Measurements from ENCODE around the gene NUP210. TPM values are rescaled to one million over a fixed set of nuclear protein-coding genes. Genes with fewer than 3 reads are reported as not detected.

Gene NUP210
- total RNA-seq, 2 donors from 2014 or later = 116 to 147 TPM

GRCh38 chr3:13417166-13417947, 2.8 kb downstream of the NUP210 start:
- H3K36me3 Mint-ChIP-seq = peaks cover 17 to 21% of the 10 kb centered on the region in 2 donors
- DNase-seq (ENCODE audit: low spot score in 2 of 2) = no peak
- H3K9me3 Mint-ChIP-seq = no peaks in the 10 kb centered on the region
- ATAC-seq = no peak
- H3K27ac Mint-ChIP-seq = peak overlapping the region; percentile 86 to 95

DNA sequence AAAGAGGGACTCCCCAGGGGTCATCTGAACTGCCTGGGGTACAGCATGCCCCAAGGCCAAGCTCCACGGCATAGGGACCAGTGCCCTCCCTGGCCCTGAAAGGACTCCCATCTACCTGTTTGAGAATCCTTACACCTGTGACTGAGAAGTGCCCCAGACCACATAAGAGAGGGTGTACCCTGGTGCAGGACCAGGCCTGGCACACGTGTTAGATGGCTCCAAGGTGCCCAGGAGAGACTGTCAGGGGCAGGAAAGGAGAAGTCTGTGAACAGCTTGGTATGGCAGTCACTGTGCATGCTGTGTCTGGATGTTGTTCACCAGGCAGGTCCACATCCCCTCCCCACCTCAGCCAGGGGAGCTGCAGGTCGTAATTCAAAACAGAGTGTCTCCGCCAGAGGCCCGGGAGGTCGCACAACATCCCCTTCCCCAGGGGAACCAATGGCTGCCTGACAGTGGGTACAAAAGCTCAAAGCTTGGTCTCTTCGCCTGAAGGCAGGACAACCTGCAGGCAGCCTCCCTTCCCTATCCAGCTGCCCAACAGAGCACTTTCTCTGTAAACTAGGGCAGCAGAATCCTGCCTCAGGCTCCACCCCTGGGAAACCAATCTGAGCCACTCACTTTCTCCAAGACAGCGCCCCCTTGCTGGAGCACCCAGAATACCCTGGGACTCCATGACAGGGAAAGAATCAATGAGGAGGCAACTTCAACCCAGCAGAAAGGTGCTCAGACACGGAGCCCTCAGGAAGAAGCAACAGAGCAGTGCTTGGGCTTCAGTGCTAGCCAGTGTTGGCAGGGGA, 3.9 kb downstream of the NUP210 start:
- H3K27ac Mint-ChIP-seq = peak overlapping the region; percentile 89 to 94
- DNase-seq (ENCODE audit: low spot score in 2 of 2) = peak in 1 of 2 donors; percentile 14
- peaks cover 17 to 21% of the 10 kb centered on the region in 2 donors for H3K36me3 Mint-ChIP-seq
- H3K9me3 Mint-ChIP-seq = no peaks in the 10 kb centered on the region
- no peak for ATAC-seq

DNA sequence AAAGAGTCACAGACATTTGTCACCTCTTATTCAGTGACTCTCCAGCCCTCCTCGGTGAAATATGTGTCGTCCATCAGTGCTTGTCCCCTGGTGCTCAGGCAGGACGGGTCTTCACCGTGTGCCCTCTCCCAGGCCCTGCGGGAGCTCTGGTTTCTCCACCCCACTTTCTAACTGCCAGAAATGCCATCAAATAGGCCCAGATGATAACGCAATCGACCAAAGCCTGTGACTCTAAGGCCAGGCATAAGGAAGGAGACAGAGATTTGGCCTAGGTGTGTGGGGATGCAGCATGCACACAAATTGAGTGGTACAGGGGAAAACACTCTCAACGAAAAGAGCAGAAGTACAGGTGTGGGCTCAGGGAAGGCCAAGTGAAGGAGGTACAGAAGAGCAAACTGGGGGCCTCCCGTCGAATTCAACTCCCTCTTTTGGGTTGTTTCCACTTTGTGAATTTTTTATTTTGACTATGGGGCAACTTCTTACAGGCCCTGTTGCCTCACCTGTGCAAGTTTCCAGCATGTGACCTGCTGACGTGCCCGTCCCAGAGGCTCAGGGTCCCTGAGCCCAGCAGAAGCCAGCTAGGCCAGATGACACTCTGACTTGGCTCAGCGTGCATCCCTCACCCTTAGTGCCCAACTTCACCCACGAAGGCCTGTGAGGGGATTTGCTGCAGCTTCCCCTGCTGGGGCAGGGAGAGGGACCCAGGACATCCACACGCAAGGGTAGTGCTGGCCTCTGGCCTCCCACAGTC, 4.7 kb downstream of the NUP210 start:
- DNase-seq (ENCODE audit: low spot score in 2 of 2) (no peak), ATAC-seq (no peak)
- no peaks in the 10 kb centered on the region for H3K9me3 Mint-ChIP-seq
- peaks cover 17 to 21% of the 10 kb centered on the region in 2 donors for H3K36me3 Mint-ChIP-seq
- peak overlapping the region; percentile 86 to 89 for H3K27ac Mint-ChIP-seq

GRCh38 chr3:13414040-13414729, 5.9 kb downstream of the NUP210 start:
- ATAC-seq = peak; percentile 85 to 90
- peak overlapping the region; percentile 89 to 95 for H3K27ac Mint-ChIP-seq
- peaks cover 15 to 23% of the 10 kb centered on the region in 2 donors for H3K36me3 Mint-ChIP-seq
- H3K9me3 Mint-ChIP-seq = no peaks in the 10 kb centered on the region
- peak; percentile 44 to 79 for DNase-seq (ENCODE audit: low spot score in 2 of 2)

DNA sequence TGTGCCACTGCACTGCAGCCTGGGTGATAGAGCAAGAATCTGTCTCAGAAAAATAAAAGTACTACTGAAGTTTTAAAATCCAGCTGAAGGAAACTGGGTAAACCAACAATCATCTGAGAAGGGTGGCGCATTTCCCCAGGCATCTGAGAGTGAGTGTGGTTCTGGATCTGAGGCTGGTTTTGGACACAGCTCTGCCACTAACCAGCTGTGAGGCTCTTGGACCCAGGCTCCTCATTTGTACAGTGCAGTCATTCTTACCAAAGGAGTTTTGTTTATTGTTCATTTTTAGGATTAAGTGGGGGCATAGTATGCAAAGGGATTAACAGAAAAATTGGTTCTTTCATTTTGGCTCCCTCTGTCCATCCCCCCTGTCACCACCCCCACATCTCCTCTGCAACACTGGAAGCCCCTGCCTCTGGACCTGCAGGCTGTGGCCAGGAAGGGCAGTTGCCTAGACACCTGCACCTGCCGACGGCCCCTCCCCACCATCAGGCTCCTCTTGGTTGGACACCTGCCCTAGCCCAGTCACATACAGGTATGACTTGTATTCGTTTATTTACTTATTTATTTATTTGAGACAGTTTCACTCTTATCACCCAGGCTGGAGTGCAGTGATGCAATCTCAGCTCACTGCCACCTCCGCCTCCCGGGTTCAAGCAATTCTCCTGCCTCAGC, 8.8 kb downstream of the NUP210 start:
- peak overlapping the region in 1 of 2 donors; percentile 85 for H3K27ac Mint-ChIP-seq

DNA sequence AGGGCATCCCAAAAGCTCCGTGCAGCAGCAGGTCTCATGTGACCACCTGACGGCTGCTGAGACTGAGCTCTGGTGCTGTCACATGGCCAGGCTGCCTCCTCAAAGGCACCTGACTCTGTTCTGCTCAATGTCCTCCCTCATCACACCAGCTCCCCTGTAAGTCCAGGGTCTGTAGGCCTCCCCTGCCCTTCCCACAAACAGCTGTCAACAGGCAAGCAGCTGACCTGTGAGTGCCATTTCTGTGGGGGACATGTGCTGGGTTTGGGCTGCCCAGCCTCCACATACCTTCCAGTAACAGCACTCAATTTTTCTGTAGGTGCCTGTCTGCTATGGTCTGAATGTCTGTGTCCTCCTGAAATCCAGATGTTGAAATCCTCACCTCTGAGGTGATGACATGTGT, 11.2 kb downstream of the NUP210 start:
- peak overlapping the region in 1 of 2 donors; percentile 77 for H3K27ac Mint-ChIP-seq
- peaks cover 0 to 26% of the 10 kb centered on the region in 2 donors for H3K36me3 Mint-ChIP-seq
- DNase-seq (ENCODE audit: low spot score in 2 of 2) = no peak
- peaks cover 0 to 8% of the 10 kb centered on the region in 2 donors for H3K9me3 Mint-ChIP-seq
- ATAC-seq = no peak

More for the DNA sequence above, 8.8 kb downstream of the NUP210 start:
- Mint-ChIP-seq H3K36me3 (peaks cover 0 to 23% of the 10 kb centered on the region in 2 donors), H3K9me3 (peaks cover 0 to 8% of the 10 kb centered on the region in 2 donors)
- ATAC-seq (no peak), DNase-seq (ENCODE audit: low spot score in 2 of 2) (no peak)

DNA sequence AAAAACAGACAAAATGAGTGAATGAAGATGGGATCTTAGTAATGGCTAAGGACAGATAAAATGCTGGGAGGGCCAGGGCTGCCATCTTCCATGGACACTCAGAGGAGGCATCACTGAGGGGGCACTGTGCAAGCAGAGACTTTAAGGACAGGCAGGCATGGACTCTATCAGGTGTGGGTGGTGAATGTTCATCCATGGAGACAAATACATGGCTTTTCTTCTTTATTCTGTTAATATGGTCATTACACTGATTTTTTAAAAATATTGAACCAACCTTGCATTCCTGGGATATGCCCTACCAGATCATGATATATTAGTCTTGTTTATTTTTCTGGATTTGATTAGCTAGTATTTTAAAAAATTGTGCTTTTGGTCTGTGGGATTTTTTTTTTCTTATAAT, 12.2 kb downstream of the NUP210 start:
- DNase-seq (ENCODE audit: low spot score in 2 of 2) (no peak), ATAC-seq (no peak)
- Mint-ChIP-seq H3K9me3 (peaks cover 0 to 8% of the 10 kb centered on the region in 2 donors), H3K27ac (peak overlapping the region in 1 of 2 donors; percentile 50), H3K36me3 (peaks cover 0 to 26% of the 10 kb centered on the region in 2 donors)

- H3K36me3 Mint-ChIP-seq = peaks cover 0 to 26% of the 10 kb centered on the region in 2 donors
- peak overlapping the region in 1 of 2 donors; percentile 50 for H3K27ac Mint-ChIP-seq
- no peak for ATAC-seq
- DNase-seq (ENCODE audit: low spot score in 2 of 2) = no peak
- H3K9me3 Mint-ChIP-seq = peaks cover 0 to 8% of the 10 kb centered on the region in 2 donors
Observed at GRCh38 chr3:13407475-13407874, 12.6 kb downstream of the NUP210 start.

DNA sequence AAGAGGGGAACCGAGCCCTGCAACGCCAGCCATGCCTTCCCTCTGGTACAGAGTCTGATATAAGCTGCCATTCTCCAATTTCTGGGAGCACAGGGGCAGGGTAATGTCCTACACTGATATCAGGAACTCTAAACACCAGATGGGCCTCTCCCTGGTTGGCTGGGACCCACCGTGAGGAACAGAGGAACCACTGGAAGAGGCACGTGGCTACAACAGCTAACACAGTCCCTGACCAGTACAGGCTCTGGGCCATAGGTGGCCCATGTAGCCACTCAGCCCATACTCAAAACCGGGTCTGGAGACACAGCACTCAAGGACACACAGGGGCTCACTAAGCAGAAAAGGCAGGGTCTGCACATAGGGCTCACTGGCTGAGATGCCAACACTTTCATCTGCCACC, 13.9 kb downstream of the NUP210 start:
- ATAC-seq (no peak), DNase-seq (ENCODE audit: low spot score in 2 of 2) (no peak)
- peaks cover 0 to 8% of the 10 kb centered on the region in 2 donors for H3K9me3 Mint-ChIP-seq
- no peak overlapping the region for H3K27ac Mint-ChIP-seq
- peaks cover 0 to 26% of the 10 kb centered on the region in 2 donors for H3K36me3 Mint-ChIP-seq

DNA sequence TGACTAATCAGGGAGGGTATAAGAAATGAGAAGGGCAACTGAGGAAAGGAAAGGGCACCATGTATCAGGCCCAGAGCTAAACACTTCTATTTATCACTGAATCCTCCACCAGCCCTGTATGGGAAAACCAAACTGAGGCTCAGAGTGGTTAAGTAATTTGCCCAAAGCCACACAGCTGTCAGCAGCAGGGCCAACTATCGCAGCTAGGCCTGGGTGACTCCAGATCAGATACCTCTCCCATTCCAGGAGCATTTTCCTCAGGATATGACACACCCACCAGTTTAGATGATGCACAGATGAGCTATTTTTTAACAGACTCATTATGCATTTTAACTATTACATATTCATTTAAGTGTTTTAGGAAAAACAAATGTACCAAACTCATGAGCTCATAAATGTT, 14.5 kb downstream of the NUP210 start:
- H3K9me3 Mint-ChIP-seq = peaks cover 0 to 8% of the 10 kb centered on the region in 2 donors
- H3K27ac Mint-ChIP-seq = no peak overlapping the region
- ATAC-seq (no peak), DNase-seq (ENCODE audit: low spot score in 2 of 2) (no peak)
- peaks cover 0 to 26% of the 10 kb centered on the region in 2 donors for H3K36me3 Mint-ChIP-seq

DNA sequence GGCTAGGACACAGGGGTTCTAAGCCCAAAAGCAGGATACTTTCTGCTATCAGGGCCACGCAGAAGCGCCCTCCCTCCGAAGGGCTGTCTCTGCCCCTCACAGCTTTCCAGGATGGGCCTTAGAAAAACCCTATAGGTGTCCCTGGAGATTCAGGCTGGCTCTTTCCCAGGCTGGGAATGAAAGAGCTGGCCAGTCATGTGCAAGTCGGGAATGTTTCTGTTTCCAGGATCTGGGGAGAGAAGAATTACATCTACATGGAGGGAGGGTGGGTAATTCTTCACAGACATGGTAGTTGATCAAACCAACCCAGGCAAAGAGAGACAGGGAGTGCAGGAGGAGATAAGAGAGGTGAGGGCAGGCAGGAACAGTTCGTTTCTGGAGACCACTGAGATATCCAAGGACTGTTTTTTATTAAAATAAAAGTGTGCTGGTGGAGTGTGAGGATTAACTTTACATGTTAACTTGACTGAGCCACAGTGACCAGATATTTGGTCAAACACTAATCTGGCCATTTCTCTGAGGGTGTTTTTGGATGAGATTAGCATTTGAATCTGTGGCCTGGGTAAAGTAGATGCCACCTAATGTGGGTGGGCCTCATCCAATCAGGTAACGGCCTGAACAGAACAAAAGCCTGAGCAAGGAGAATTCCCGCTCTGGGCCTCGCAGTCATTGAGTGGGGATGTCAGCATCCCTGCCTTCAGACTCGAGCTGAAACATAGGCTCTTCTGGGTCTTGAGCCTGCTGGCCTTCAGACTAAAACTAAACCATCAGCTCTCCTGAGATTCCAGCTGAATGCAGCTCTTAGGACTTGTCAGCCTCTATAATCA, 15.3 kb downstream of the NUP210 start:
- H3K36me3 Mint-ChIP-seq = peaks cover 0 to 26% of the 10 kb centered on the region in 2 donors
- DNase-seq (ENCODE audit: low spot score in 2 of 2) (no peak), ATAC-seq (no peak)
- H3K9me3 Mint-ChIP-seq = peaks cover 0 to 8% of the 10 kb centered on the region in 2 donors
- peak overlapping the region in 1 of 2 donors; percentile 3 for H3K27ac Mint-ChIP-seq

GRCh38 chr3:13403847-13404246, 16.3 kb downstream of the NUP210 start:
- DNase-seq (ENCODE audit: low spot score in 2 of 2) = no peak

DNA sequence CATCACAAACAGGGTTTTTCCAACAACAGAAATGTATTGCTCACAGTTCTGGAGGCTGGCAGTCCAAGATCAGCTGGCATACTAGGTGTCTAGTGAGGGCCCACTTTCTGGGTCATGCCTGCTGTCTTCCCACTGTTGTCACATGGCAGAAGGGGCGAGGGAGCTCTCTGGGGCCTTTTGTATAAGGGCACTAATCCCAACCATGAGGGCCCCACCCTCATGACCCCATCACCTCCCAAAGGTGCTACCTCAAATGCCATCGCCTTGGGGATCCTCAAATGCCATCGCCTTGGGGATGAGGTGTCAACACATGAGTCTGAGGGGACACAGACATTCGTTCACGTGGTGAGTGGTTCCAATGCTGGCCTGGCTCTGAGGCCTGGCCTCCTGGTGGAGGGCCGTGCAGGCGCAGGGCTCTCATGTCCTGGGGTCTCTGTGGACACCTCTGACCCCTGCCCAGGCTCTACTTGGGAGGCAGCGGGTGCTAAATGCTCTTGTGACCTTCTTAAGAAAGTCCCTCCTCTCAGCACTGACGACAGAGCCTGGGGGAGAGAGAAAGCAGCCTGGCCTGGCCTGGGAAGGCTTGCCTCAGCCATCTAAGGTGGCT, 16.8 kb downstream of the NUP210 start:
- Mint-ChIP-seq H3K9me3 (peaks cover 0 to 8% of the 10 kb centered on the region in 2 donors), H3K36me3 (peaks cover 0 to 15% of the 10 kb centered on the region in 2 donors), H3K27ac (no peak overlapping the region)
- ATAC-seq (peak in 1 of 2 donors; percentile 36), DNase-seq (ENCODE audit: low spot score in 2 of 2) (no peak)

More at GRCh38 chr3:13403847-13404246, 16.3 kb downstream of the NUP210 start:
- H3K9me3 Mint-ChIP-seq = peaks cover 0 to 8% of the 10 kb centered on the region in 2 donors
- peaks cover 0 to 20% of the 10 kb centered on the region in 2 donors for H3K36me3 Mint-ChIP-seq
- H3K27ac Mint-ChIP-seq = peak overlapping the region in 1 of 2 donors; percentile 68
- ATAC-seq = no peak

GRCh38 chr3:13401149-13401548, 19.0 kb downstream of the NUP210 start:
- Mint-ChIP-seq H3K27ac (peak overlapping the region in 1 of 2 donors; percentile 44), H3K36me3 (peaks cover under 1 to 4% of the 10 kb centered on the region in 2 donors), H3K9me3 (no peaks in the 10 kb centered on the region)
- no peak for ATAC-seq
- no peak for DNase-seq (ENCODE audit: low spot score in 2 of 2)

All from activated naive CD4-positive, alpha-beta T cell treated with anti-CD3 and anti-CD28 coated beads, Interleukin-2, amount 50 U/mL, for 72 hours (primary cell).